NCI-H187 (cell line): ENCODE results near the gene SLC26A11.
"Not testable (repeated sequence)": the region's sequence is repeated elsewhere in the genome, so short reads cannot be mapped to it uniquely, and the experiment has no call there.

Experiments used
- DNase-seq, 2 experiments: peaks; one replicate each; lab custom pipeline; 2025; lab: John Stamatoyannopoulos, UW

The SLC26A11 gene

DNA sequence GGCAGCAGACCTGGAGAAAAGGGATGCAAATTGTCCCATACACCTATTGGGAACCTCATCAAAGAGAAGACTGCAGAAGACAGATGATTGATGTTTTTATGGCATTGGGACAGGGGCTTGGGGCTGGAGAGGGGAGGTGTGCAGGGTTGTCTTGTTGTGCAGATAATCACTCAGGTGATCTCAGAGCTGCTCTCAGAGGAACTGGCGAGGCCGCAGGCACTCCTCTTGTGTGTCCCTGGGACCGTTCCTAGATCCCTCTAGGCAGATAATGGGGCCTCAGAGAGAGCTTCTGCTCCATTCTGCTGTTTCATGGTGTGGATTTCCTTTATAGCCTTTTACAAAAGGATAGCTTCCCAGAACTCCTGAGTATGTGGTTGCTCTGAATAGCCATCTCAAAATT is 42.1 kb downstream of the SLC26A11 start:
- DNase-seq, result no peak

DNA sequence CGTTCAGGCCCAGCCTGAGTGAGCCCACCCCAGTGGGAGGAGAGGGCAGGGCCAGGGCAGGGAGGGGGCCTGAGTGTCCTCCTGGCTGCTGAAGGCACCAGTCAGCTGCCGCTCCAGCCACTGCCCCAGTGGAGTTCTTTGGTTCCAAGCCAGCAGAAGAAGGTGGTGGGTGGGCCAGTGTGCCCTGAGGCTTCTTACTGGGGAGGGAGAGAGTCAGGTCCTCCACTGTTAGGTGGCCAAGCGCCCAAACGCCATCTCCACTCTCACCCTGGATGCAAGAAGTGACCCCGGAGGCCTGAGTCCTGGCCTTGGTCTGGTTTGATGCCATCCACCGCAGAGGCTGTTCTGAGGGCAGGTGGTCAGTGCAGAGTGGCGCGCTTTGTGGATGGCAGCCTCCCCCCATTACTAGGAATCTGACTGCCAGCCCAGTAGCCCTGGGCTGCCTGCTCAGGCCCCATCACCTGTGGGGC is 42.6 kb downstream of the SLC26A11 start:
- no peak for DNase-seq

DNA sequence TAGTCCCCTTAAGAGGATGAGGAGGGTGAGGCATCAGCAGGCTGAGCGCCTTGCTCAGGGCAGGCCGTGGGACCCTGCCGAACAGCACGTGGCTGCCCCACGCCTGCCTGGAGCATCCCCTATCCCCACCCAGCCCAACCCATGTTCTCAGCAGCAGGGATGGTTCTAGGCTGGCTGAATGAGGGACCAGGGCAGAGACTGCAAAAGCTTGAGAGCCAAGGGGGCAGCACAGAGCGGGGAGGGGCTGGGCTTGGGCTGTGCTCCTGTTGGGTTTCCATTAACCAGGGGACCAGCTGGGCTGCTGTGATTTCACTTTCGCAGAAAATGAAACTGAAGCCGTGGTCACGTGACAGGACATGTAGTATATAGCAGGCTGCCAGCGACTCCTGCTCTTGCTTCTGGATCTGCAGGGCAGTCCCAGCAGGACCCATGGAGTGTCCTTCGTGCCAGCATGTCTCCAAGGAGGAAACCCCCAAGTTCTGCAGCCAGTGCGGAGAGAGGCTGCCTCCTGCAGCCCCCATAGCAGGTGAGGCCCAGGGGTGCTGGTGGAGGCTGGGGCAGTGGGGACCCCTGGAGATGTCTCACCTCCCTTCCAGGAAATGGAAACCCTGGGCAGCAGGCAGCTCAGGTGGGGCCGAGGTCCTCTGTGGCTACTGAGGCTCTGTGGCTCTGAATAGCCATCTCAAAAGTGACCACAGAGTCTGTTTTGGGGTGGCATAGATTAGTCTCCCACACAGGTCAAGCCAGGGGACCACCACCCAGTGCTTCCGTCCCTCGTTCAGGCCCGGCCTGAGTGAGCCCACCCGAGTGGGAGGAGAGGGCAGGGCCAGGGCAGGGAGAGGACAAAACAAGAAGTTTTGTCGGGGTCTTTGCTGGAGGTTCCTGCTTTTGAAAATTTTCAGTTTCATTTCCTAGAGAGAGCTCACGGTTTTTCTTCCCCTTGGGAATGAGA is 43.3 kb downstream of the SLC26A11 start:
- peak; percentile 20 to 61 for DNase-seq

- DNase-seq, result no peak
Measured at GRCh38 chr17:80264205-80265075, 44.2 kb downstream of the SLC26A11 start.

GRCh38 chr17:80265205-80266068 is 45.2 kb downstream of the SLC26A11 start:
- DNase-seq, result no peak

DNA sequence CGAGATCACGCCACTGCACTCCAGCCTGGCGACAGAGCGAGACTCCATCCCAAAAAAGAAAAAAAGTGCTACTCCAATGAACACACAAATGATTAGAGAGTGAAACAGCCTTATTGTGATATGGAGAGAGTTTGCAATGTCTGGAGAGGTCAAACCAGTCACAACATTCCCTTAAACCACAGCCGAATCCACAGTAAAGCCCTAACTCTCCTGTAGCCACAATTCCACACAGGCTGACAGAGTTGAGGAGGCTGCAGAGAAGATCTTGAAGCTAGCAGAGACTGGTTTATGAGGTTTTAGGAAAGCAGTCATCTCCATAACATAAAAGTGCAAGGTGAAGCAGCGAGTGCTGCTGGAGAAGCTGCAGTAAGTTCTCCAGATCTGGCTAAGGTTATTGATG is 47.2 kb downstream of the SLC26A11 start:
- DNase-seq, result no peak

- DNase-seq, result no peak
Measured at GRCh38 chr17:80268427-80268826, 48.2 kb downstream of the SLC26A11 start.

DNA sequence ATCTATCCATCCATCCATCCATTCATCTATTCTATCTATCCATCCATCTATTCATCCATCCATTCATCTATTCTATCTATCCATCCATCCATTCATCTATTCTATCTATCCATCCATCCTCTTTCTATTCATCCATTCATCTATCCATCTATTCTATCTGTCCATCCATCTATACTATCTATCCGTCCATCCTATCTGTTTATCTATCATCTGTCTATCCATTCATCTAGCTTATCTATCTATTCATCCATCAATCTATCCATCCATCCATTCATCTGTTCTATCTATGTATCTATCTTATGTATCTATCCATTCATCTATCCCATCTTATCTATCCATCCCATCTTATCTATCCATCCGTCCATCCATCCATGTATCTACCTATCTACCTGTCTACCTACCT is 49.2 kb downstream of the SLC26A11 start:
- DNase-seq, result no peak

DNA sequence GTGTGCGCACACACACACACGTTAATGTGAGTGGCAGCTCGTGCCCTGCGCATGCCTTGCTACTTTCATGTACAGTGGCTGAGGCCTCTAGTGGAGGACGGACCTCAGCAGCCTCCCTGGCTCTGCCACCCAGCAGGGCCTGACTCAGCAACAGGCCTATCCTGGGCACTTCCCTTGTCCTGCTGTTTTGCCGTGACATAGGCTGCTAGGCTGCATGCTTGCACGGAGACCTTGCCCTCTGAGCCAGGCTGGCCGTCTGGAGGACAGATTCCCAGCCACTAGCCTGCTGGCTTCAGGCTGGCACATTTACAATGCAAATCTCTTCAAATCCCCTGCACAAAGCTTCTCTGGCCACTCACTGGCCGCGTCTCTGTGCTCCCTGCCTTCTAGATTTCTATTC is 49.9 kb downstream of the SLC26A11 start:
- no peak for DNase-seq

GRCh38 chr17:80270836-80271235 is 50.6 kb downstream of the SLC26A11 start:
- DNase-seq, result no peak

DNA sequence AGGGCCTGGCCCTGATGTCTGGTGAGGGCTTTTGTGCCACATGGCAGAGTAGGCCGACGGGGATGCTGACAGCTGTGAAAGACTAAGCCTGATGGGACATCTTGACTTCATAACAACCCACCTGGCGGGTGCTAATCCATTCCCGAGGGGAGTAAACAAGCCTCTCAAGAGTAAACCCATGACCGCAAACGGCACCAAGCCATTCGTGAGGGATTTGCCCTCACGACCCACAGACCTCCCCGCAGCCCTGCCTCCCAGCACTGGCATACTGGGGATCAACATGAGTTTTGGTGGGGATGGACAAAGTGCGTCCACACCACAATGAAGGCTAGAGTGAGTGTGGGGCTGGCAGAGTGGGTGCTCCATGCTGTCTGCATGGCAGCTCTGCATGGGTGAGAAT is 52.1 kb downstream of the SLC26A11 start:
- no peak for DNase-seq

DNA sequence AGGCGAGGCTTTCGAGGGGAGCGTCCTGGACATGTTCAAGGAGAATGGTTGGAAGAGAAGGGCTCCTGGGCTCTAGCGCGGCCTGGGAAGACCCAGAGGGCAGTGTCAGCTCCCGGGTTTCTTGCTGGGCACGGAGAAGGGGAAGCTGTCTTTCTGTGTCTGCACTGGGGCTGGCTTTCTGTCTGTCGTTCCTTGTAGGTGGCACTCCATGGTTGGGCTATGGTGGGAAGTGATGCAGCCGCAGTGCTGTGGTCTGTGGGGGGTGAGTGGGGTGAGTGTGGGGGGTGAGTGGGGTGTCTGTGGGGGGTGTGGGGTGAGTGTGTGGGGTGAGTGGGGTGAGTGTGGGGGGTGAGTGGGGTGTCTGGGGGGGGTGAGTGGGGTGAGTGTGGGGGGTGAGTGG is 54.1 kb downstream of the SLC26A11 start:
- DNase-seq, result no peak

DNA sequence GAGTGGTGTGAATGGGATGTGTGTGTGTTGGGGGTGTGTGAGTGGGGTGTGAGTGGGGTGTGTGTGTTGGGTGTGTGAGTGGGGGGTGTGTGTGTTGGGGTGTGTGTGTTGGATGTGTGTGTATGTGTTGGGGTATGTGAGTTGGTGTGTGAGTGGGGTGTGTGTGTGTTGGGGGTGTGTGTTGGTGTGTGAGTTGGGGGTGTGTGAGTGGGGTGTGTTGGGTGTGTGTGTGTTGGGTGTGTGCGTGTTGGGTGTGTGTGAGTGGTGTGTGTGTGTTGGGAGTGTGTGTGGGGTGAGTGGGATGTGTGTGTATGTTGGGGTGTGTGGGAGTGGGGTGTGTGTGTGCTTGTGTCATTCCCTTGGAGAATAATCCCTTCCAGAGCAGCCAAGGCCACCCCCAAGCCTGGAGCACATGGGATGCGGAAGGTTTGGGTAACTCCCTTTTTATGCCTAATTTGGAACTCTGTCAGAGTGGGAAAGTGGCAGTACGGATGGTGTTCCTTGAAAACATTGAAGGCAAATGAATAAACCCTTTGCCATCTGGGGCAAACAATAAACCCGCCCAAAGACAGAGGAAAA is 54.7 kb downstream of the SLC26A11 start:
- no peak for DNase-seq

DNA sequence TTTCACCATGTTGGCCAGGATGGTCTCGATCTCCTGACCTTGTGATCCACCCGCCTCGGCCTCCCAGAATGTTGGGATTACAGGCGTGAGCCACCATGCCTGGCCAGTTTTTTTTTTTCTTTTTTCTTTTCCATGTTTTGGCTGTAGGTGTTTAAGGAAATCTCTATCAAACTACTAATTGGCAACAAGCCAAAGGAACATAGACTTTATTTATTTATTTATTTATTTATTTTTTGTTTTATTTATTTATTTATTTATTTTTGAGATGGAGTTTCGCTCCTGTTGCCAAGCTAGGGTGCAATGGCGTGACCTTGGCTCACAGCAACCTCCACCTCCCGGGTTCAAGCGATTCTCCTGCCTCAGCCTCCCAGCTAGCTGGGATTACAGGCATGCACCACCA is 55.6 kb downstream of the SLC26A11 start:
- not testable (repeated sequence) for DNase-seq

DNA sequence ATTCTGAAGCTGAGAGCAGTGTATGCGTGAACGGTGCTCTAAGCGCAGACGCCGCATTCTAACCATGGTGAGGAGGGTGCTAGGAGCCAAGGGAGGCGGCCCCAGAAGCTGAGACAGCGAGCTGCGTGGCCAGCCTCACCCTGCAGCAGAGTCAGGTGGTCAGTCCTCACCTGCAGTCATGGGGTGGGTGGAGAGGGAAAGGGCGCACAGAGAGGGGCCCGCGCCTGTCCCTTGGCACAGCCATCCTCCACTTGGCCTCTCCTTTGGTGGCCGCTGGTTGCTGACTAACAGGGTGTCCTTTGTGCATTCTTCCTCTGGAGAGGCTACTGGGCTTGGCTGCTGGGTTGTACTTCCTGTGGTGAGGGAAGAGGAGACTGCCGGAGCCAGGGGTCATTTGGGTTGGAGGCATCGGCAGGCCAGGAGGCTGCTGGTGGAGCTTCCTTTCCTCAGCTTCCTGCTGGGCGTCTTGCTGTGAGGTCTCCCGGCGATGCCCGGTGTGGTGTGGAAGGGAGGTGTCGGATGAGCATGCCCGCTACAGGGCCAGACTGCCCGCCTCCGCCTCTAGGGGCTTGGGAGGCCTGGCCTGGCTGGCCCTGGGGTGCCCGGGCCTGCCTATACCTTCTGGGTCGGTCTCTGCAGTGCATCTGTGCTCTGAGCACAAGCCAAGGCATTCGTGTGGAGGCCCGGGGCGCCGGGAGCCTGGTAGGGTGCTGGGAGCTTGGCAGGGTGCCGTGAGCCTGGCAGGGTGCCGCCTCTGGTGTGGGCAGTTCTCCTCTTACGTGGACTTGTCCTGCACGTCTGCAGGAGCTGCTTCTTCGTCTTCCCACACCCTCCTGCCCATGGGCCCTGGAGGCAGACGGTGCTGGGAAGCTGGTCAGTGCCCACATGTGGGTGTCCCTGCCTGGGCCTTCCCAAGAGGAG is 57.8 kb downstream of the SLC26A11 start:
- no peak for DNase-seq

GRCh38 chr17:80279895-80280294 is 59.7 kb downstream of the SLC26A11 start:
- DNase-seq, result no peak

DNA sequence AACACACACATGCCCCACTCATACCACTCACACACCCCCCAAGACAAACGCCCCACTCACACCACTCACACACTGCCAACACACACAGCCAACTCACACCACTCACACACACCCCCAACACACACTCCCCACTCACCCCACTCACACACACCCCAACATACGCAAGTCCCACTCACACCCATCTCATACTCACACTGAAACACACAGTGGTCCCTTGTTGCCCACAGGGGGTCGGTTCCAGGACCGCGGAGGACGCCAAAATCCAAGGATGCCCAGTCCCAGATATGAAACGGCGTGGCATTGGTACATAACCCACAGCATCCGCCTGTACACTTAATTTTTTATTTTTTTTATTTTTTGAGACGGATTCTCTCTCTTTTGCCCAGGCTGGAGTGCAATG is 61.3 kb downstream of the SLC26A11 start:
- no peak for DNase-seq

- DNase-seq, result no peak
Measured at GRCh38 chr17:80283116-80283852, 63.1 kb downstream of the SLC26A11 start.

DNA sequence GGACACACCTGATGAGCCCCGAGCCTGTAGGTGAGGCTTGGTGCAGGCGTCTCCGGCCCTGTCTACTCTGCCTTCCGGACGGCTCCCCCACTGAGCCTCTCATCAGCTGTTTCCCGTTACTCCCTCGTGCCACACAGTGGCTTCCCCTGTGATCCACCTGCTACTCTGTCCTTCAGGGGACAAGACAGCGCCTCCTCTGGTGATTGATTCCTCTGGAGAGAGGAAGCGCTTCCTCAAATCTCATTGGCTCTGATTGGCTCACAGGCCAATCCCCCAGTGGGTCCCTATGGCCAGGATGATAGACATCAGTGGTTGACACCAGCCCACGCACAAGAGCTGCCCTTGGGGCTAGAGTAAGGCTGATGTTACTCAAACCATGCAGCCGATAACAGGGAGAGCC is 64.4 kb downstream of the SLC26A11 start:
- no peak for DNase-seq
